GM21825 (cell line): Measurements from ENCODE around the gene NCBP2.

Source experiments
- ATAC-seq: cut with Tn5 transposase; IDR thresholded peaks from one replicate; pipeline ENCODE4 v1.9.1; 2021; ENCODE audit warnings: mild to moderate bottlenecking, moderate library complexity; ENCODE audit not compliant: unreplicated experiment

The NCBP2 gene

DNA sequence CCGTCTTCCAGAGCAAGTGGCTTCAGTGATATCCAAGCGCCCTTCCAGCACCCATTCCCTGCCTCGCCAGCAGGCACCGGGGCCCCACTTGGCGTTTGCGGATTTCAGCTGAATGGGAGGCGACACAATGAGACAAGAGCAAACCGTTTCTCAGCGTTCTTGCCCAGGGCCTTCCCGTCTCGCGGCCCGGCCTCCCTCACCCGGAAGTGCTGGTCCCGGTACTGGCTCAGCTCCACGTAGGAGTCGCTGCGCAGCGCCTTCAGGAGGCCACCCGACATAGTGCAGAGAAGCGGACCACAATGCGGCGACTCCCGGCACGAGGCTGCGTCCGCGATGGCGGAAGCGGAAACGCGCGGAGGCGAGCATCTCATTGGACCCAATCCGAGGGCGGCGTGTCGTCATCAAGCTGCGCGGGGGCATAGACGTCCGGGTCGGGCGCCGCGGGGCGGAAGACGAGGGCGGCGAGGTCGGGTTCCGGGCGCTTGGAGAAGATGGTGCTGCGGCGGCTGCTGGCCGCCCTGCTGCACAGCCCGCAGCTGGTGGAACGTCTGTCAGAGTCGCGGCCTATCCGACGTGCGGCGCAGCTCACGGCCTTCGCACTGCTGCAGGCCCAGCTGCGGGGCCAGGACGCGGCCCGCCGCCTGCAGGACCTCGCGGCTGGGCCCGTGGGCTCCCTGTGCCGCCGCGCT lies at the start of gene NCBP2:
Gene NCBP2, minus strand, starts transcription at position 303 of the 689 bp plus-strand sequence. Its CDS starts 25 bp downstream, at position 278.
- peak; percentile 87 for ATAC-seq

- no peak for ATAC-seq
Measured at GRCh38 chr3:196991581-196992460, 49.5 kb upstream of the NCBP2 start.

DNA sequence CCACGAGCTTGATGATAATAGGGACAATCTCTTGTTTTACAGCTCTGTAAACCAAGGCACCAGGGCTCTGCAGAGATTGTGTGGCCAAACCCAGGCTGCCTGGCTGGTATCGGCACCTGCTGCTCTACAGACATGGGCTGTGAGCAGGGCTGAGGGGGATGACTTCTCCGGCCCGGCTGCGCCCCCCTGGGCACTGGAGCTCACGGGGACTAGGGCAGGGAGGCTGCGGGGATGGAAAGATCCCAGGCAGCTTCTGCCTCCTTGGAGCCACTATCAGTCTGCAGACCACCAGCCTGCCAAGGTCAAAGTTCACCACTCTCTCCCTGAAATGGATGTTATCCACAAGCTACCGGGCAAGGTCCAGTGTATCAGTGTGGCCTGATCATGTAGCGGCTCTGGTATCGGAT lies 48.3 kb upstream of the NCBP2 start:
- ATAC-seq, result no peak

DNA sequence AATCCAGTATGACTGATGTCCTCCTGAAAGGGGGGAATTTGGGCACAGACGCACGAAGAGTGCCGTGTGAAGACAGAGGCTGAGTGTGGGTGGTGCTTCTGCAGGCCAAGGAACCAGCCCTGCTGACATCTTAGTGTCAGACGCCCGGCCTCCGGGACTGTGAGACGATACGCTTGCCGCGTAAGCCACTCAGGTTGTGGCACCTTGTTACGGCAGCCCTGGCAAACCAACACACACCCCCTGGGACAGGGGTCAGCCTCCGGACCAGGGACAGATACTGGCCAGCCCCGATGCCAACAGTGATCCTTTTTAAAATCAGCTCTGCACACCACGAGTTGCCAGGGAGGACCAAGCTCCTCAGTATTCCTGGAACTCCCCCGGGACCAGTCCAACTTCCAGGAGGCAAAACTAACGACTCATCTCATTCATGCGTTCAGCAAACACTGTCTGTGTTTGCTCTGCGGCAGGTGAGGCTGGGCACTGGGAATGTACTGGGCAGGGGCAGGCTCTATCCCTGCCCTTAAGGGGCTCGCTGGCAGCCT lies 47.5 kb upstream of the NCBP2 start:
- no peak for ATAC-seq

- ATAC-seq, result no peak
Measured at GRCh38 chr3:196988241-196989029, 46.1 kb upstream of the NCBP2 start.

- no peak for ATAC-seq
Measured at GRCh38 chr3:196987022-196987421, 44.7 kb upstream of the NCBP2 start.

DNA sequence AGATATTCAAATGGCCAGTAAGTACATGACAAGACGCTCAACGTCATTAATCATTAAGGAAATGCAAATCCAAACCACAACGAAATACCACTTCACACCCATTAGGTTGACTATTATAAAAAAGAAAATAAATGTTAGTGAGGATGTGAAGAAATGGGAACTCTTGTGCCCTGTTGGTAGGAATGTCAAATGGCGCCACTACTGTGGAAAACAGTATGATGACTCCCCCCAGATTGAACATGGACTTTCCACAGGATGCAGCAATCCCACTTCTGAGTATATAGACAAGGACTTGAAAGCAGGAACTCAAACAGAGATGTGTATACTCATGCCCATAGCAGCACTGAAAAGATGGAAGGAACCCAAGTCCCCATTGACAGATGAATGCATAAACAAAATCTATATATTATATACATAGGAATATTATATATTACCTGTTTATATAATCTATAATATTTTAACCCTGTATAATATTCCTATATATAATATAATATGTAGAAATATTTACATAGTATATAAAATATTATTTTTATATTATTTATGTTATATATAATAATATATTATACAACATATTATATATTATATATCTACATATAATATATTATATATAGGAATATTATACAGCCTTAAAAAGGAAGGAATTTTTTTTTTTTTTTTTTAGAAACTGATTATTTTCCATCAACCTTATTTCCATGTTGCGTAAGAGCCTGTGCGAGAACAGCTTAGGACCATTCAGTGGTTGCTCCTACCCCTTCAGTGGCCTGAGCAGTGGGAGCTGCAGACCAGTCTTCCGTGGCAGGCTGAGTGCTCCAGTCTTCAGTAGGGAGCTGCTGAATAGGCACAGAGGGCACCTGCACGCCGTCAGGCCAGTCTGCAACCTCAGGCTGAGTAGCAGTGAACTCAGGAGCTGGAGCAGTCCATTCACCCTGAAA lies 43.9 kb upstream of the NCBP2 start:
- no peak for ATAC-seq

GRCh38 chr3:196985298-196985697 lies 43.0 kb upstream of the NCBP2 start:
- no peak for ATAC-seq

GRCh38 chr3:196983186-196983585 lies 40.9 kb upstream of the NCBP2 start:
- no peak for ATAC-seq

- no peak for ATAC-seq
Measured at GRCh38 chr3:196981657-196982056, 39.3 kb upstream of the NCBP2 start.

DNA sequence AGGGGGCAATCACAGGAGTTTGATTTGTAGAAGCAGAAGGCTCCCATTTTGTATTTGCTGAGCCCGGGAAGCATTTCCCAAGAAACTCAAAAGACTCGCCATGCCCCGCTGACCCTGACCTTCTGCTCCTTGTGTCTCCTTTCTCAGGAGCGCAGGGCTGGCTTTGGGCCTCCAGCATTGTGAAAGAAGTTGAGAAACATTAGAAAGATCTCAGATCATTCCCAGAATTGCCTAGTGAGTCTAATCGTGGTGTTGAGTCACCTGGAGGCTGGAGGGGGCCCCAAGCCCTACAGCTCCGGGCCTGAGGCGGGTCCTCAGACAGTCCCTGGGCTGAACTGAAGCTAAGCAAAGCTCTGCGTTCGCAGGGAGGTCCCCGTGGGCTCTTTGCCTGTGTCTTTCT lies 37.2 kb upstream of the NCBP2 start:
- no peak for ATAC-seq

DNA sequence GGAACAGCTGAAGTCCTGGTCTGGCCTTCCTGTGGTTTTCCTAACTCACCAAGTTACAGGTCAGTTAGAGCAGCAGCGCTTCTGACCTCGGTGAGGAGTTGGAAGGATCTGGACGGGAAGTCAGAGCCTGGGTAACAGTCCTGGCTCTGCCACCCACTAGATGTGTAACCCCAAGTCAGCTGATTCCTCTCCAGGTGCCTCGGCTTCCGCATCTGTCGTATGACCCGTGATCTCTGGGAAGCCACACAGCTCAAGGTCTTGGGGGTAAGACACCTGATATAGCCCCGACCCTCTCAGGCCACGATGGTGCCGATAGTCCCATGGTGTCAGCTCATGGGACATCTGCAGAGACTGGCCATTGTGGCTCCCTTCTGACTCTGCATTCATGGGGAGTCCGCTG lies 34.6 kb upstream of the NCBP2 start:
- no peak for ATAC-seq

DNA sequence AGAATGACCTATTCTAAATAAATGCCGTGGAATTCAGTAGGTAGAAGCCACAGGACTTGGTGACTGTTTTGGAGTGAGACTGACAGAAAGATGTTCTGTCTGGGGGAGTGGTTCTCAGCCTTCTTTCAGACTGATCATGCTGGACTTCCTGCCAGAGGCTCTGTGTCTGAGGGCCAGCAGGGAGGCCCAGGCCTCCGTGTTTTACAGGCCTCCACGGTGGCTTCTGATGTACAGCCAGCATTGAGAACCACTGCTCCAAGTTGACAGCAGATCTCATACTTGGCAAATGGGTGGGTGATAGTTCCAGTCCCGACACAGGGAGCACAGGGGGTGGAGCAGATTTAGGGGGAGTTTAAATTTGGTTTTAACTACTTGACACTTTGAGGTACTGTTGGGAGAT lies 33.0 kb upstream of the NCBP2 start:
- ATAC-seq, result no peak

GRCh38 chr3:196974661-196975060 lies 32.3 kb upstream of the NCBP2 start:
- ATAC-seq, result no peak

DNA sequence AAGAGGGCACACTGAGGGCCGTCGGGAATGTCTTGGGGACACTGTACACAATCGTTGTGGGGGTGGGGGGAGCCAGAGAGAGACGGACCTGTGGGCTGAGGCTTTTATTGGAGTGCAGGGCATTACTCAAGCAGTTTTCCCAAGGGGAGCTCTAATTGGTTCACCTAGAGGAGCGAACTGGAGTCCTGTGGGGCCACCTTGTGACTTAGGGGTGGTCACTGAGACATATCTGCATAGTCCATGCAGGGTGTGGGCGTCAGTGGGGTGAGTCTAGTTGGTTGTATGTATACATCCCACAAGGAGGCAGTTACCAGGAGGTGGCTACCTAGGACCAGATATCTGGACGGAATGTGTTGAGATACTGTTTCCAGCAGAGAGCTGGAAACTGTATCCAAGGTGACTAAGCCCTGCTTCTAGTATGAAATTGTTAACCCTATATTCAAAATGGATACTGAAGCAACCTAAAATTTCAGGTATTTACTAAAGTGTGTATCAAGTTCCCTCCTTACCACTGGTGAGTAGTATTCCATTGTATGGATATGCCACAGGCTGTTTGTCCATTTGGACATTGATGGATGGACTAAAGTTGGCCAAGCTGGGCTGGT lies 28.9 kb upstream of the NCBP2 start:
- ATAC-seq, result no peak

DNA sequence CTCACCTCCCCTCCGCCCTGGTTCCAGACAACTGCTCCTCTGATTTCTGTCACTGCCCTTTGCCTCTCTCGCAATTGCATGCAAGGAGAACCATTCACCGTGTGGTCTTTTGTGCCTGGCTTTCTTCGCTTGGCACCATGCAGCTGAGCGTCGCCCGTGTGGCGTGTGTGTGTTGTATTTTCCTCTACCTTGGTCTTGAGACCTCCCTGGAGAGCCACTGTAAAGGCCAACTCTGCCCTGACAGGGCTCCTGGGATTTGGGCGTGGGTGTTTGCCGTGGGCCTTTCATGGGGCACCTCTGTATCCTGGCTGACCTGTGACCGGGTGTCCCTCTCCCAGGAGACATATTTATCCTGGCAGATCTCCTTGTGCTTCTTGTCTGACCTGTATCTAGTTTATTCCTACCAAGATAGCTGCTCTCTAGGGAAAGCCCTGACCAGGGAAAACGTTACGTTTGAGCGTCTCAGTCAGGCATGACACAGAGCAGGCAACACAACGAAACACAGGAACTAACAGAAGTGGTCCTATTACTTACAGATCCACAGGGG lies 28.3 kb upstream of the NCBP2 start:
- ATAC-seq, result no peak

- peak; percentile 64 for ATAC-seq
Measured at GRCh38 chr3:196969660-196970546, 27.6 kb upstream of the NCBP2 start.

DNA sequence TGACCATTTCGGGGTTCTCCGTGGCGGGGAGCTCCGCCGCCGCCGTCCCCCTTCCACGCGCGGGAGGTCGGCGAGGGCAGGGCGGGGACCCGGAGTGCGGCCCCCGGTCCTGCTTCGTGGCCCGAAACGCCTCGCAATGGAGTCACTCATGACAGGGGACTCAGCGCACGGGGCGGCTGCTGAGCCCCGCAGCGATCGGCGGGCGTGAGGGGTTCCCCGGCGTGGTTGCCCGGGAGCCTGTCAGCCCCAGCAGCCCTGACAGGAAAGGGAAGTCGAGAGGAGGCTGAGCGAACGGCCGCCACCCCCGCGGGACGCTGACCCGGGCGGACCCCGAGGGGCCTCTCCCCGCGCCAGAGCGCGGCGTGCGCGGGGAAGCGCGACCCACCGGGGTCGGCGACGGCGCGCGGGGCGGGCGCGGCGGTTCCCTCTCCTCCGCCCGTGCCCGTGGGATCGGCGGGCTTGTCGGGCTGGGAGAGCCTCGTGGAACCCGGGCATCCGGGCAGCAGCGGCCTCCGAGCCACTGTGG lies 26.9 kb upstream of the NCBP2 start:
- peak; percentile 38 for ATAC-seq
